ENCODE data around the gene SFSWAP.

SFSWAP gene

GRCh38 chr12:131833288-131833895 lies 122.5 kb downstream of the SFSWAP start:
- Histone ChIP-seq H3K27me3 (ENCODE audit: low read depth, low read length) (peaks cover 20% of the 10 kb centered on the region), H3K27ac (ENCODE audit: low read length) (no peak overlapping the region), H3K4me3 (ENCODE audit: low read depth in 1 of 2, low read length in 2 of 2) (no peak overlapping the region), H3K9me3 (ENCODE audit: control insufficient read depth in 1 of 2, low read length in 2 of 2) (no peaks in the 10 kb centered on the region), H3K4me1 (ENCODE audit: control insufficient read depth in 1 of 2, insufficient read depth in 2 of 2, low read length in 2 of 2) (peaks cover 0 to 37% of the 10 kb centered on the region in 2 donors), H3K36me3 (ENCODE audit: control insufficient read depth in 1 of 2, insufficient read depth in 2 of 2, low read length in 2 of 2) (no peaks in the 10 kb centered on the region)

GRCh38 chr12:131833896-131834641 lies 123.2 kb downstream of the SFSWAP start:
- H3K4me3 ChIP-seq (ENCODE audit: low read depth in 1 of 2, low read length in 2 of 2): no peak overlapping the region
- peaks cover 18% of the 10 kb centered on the region for H3K27me3 ChIP-seq (ENCODE audit: low read depth, low read length)
- H3K27ac ChIP-seq (ENCODE audit: low read length): no peak overlapping the region
- no peaks in the 10 kb centered on the region for H3K36me3 ChIP-seq (ENCODE audit: control insufficient read depth in 1 of 2, insufficient read depth in 2 of 2, low read length in 2 of 2)
- H3K9me3 ChIP-seq (ENCODE audit: control insufficient read depth in 1 of 2, low read length in 2 of 2): no peaks in the 10 kb centered on the region
- peaks cover 0 to 33% of the 10 kb centered on the region in 2 donors for H3K4me1 ChIP-seq (ENCODE audit: control insufficient read depth in 1 of 2, insufficient read depth in 2 of 2, low read length in 2 of 2)

- H3K4me3 ChIP-seq (ENCODE audit: low read depth in 1 of 2, low read length in 2 of 2): no peak overlapping the region
- H3K27me3 ChIP-seq (ENCODE audit: low read depth, low read length): peaks cover 8% of the 10 kb centered on the region
- H3K4me1 ChIP-seq (ENCODE audit: control insufficient read depth in 1 of 2, insufficient read depth in 2 of 2, low read length in 2 of 2): peaks cover 0 to 26% of the 10 kb centered on the region in 2 donors
- H3K27ac ChIP-seq (ENCODE audit: low read length): no peak overlapping the region
- no peaks in the 10 kb centered on the region for H3K36me3 ChIP-seq (ENCODE audit: control insufficient read depth in 1 of 2, insufficient read depth in 2 of 2, low read length in 2 of 2)
- no peaks in the 10 kb centered on the region for H3K9me3 ChIP-seq (ENCODE audit: control insufficient read depth in 1 of 2, low read length in 2 of 2)
Observed at GRCh38 chr12:131834798-131835615, 124.1 kb downstream of the SFSWAP start.

GRCh38 chr12:131835616-131836171 lies 124.8 kb downstream of the SFSWAP start:
- H3K36me3 ChIP-seq (ENCODE audit: control insufficient read depth in 1 of 2, insufficient read depth in 2 of 2, low read length in 2 of 2): peaks cover 0 to 6% of the 10 kb centered on the region in 2 donors
- peaks cover 0 to 20% of the 10 kb centered on the region in 2 donors for H3K4me1 ChIP-seq (ENCODE audit: control insufficient read depth in 1 of 2, insufficient read depth in 2 of 2, low read length in 2 of 2)
- peaks cover 8% of the 10 kb centered on the region for H3K27me3 ChIP-seq (ENCODE audit: low read depth, low read length)
- no peak overlapping the region for H3K27ac ChIP-seq (ENCODE audit: low read length)
- no peak overlapping the region for H3K4me3 ChIP-seq (ENCODE audit: low read depth in 1 of 2, low read length in 2 of 2)
- no peaks in the 10 kb centered on the region for H3K9me3 ChIP-seq (ENCODE audit: control insufficient read depth in 1 of 2, low read length in 2 of 2)

GRCh38 chr12:131836193-131836592 lies 125.3 kb downstream of the SFSWAP start:
- Histone ChIP-seq H3K4me1 (ENCODE audit: control insufficient read depth in 1 of 2, insufficient read depth in 2 of 2, low read length in 2 of 2) (peaks cover 0 to 15% of the 10 kb centered on the region in 2 donors), H3K36me3 (ENCODE audit: control insufficient read depth in 1 of 2, insufficient read depth in 2 of 2, low read length in 2 of 2) (peaks cover 0 to 10% of the 10 kb centered on the region in 2 donors), H3K27me3 (ENCODE audit: low read depth, low read length) (peaks cover 8% of the 10 kb centered on the region), H3K27ac (ENCODE audit: low read length) (no peak overlapping the region), H3K9me3 (ENCODE audit: control insufficient read depth in 1 of 2, low read length in 2 of 2) (no peaks in the 10 kb centered on the region), H3K4me3 (ENCODE audit: low read depth in 1 of 2, low read length in 2 of 2) (no peak overlapping the region)

GRCh38 chr12:131836714-131837397 lies 126.0 kb downstream of the SFSWAP start:
- Histone ChIP-seq H3K27me3 (ENCODE audit: low read depth, low read length) (peaks cover 8% of the 10 kb centered on the region), H3K36me3 (ENCODE audit: control insufficient read depth in 1 of 2, insufficient read depth in 2 of 2, low read length in 2 of 2) (peaks cover 0 to 10% of the 10 kb centered on the region in 2 donors), H3K4me3 (ENCODE audit: low read depth in 1 of 2, low read length in 2 of 2) (no peak overlapping the region), H3K27ac (ENCODE audit: low read length) (no peak overlapping the region), H3K9me3 (ENCODE audit: control insufficient read depth in 1 of 2, low read length in 2 of 2) (no peaks in the 10 kb centered on the region), H3K4me1 (ENCODE audit: control insufficient read depth in 1 of 2, insufficient read depth in 2 of 2, low read length in 2 of 2) (peaks cover 0 to 11% of the 10 kb centered on the region in 2 donors)

GRCh38 chr12:131840643-131841416 lies 129.9 kb downstream of the SFSWAP start:
- Histone ChIP-seq H3K36me3 (ENCODE audit: control insufficient read depth in 1 of 2, insufficient read depth in 2 of 2, low read length in 2 of 2) (peaks cover 0 to 25% of the 10 kb centered on the region in 2 donors), H3K27me3 (ENCODE audit: low read depth, low read length) (no peaks in the 10 kb centered on the region), H3K9me3 (ENCODE audit: control insufficient read depth in 1 of 2, low read length in 2 of 2) (no peaks in the 10 kb centered on the region), H3K4me1 (ENCODE audit: control insufficient read depth in 1 of 2, insufficient read depth in 2 of 2, low read length in 2 of 2) (no peaks in the 10 kb centered on the region), H3K27ac (ENCODE audit: low read length) (no peak overlapping the region), H3K4me3 (ENCODE audit: low read depth in 1 of 2, low read length in 2 of 2) (no peak overlapping the region)

- Histone ChIP-seq H3K27ac (ENCODE audit: low read length) (no peak overlapping the region), H3K9me3 (ENCODE audit: control insufficient read depth in 1 of 2, low read length in 2 of 2) (no peaks in the 10 kb centered on the region), H3K4me1 (ENCODE audit: control insufficient read depth in 1 of 2, insufficient read depth in 2 of 2, low read length in 2 of 2) (no peaks in the 10 kb centered on the region), H3K27me3 (ENCODE audit: low read depth, low read length) (no peaks in the 10 kb centered on the region), H3K36me3 (ENCODE audit: control insufficient read depth in 1 of 2, insufficient read depth in 2 of 2, low read length in 2 of 2) (peaks cover 0 to 26% of the 10 kb centered on the region in 2 donors), H3K4me3 (ENCODE audit: low read depth in 1 of 2, low read length in 2 of 2) (no peak overlapping the region)
Observed at GRCh38 chr12:131841547-131841946, 130.7 kb downstream of the SFSWAP start.

- H3K4me3 ChIP-seq (ENCODE audit: low read depth in 1 of 2, low read length in 2 of 2): no peak overlapping the region
- no peaks in the 10 kb centered on the region for H3K4me1 ChIP-seq (ENCODE audit: control insufficient read depth in 1 of 2, insufficient read depth in 2 of 2, low read length in 2 of 2)
- H3K9me3 ChIP-seq (ENCODE audit: control insufficient read depth in 1 of 2, low read length in 2 of 2): no peaks in the 10 kb centered on the region
- no peaks in the 10 kb centered on the region for H3K27me3 ChIP-seq (ENCODE audit: low read depth, low read length)
- no peak overlapping the region for H3K27ac ChIP-seq (ENCODE audit: low read length)
- H3K36me3 ChIP-seq (ENCODE audit: control insufficient read depth in 1 of 2, insufficient read depth in 2 of 2, low read length in 2 of 2): peaks cover 0 to 26% of the 10 kb centered on the region in 2 donors
Observed at GRCh38 chr12:131842169-131842568, 131.3 kb downstream of the SFSWAP start.

GRCh38 chr12:131843527-131843926 lies 132.6 kb downstream of the SFSWAP start:
- H3K4me1 ChIP-seq (ENCODE audit: control insufficient read depth in 1 of 2, insufficient read depth in 2 of 2, low read length in 2 of 2): no peaks in the 10 kb centered on the region
- H3K27ac ChIP-seq (ENCODE audit: low read length): no peak overlapping the region
- no peaks in the 10 kb centered on the region for H3K9me3 ChIP-seq (ENCODE audit: control insufficient read depth in 1 of 2, low read length in 2 of 2)
- no peak overlapping the region for H3K4me3 ChIP-seq (ENCODE audit: low read depth in 1 of 2, low read length in 2 of 2)
- peaks cover 0 to 26% of the 10 kb centered on the region in 2 donors for H3K36me3 ChIP-seq (ENCODE audit: control insufficient read depth in 1 of 2, insufficient read depth in 2 of 2, low read length in 2 of 2)
- no peaks in the 10 kb centered on the region for H3K27me3 ChIP-seq (ENCODE audit: low read depth, low read length)
